ENCODE data around the gene PLPPR3. TPM values are rescaled to one million over a fixed set of nuclear protein-coding genes. Genes with fewer than 3 reads are reported as not detected.
A peak's percentile ranks its signal among the peaks of the same experiment; 100 is the strongest.

Gene PLPPR3
- polyA plus RNA-seq, 1 donor (not counting 4 experiments of a cell fraction or from before 2014, with no cell fraction given) = not detected

DNA sequence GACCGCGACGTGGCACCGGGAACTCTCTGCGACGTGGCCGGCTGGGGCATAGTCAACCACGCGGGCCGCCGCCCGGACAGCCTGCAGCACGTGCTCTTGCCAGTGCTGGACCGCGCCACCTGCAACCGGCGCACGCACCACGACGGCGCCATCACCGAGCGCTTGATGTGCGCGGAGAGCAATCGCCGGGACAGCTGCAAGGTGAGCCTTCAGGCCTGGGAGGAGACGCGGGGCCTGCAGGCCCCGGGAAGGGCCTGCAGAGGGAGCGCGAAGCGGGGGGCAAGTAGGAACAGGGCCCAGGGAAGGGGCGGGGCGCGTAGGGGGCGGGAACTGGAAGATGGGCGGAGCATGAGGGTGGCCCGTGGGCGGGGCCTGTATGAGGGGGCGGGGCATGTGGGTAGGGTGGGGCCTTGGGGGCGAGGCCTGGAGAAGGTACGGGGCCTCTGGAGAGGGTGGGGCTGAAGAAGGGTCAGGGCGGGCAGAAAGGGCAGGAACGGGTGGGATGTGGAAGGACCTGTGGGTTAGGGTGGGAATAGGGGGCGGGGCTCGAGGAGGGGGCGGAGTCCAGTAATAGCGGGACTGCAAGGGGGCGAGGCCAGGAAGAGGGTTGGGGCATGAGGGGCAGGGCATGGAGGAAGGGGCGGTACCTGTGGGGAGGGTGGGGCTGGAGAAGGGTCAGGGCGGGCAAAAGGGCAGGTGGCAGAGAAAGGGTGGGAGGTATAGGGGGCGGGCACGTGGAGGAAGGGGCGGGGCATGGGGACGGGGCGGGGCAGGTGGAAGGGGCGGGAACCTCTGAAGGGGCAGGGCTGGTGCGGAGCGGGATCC, 40.2 kb upstream of the PLPPR3 start:
- DNase-seq (ENCODE audit: low read depth, low spot score) (no peak), FAIRE-seq (no peak)
- Histone ChIP-seq H3K4me3 (ENCODE audit: control insufficient read depth in 2 of 3, extremely low read depth in 1 of 3, insufficient read depth in 2 of 3, low read depth in 1 of 3, low read length in 3 of 3) (no peak overlapping the region), H3K27ac (ENCODE audit: control insufficient read depth, insufficient read depth, low read length) (no peak overlapping the region), H3K79me2 (ENCODE audit: control insufficient read depth, insufficient read depth, low read length) (no peaks in the 10 kb centered on the region), H3K4me1 (ENCODE audit: control insufficient read depth, extremely low read depth, insufficient read depth, low read length) (peaks cover 3% of the 10 kb centered on the region), H4K20me1 (ENCODE audit: control insufficient read depth, extremely low read depth, insufficient read depth, low read length) (no peaks in the 10 kb centered on the region), H3K4me2 (ENCODE audit: control insufficient read depth, extremely low read depth, insufficient read depth, low read depth, low read length) (peak overlapping the region; percentile 37), H3K9ac (ENCODE audit: control insufficient read depth, extremely low read depth, insufficient read depth, low read length) (no peak overlapping the region), H3K9me3 (ENCODE audit: control insufficient read depth, low read depth, low read length) (no peaks in the 10 kb centered on the region), H3K36me3 (ENCODE audit: control insufficient read depth in 2 of 2, extremely low read depth in 1 of 2, insufficient read depth in 2 of 2, low read length in 2 of 2) (no peaks in the 10 kb centered on the region), H3K9me1 (ENCODE audit: control insufficient read depth, extremely low read depth, insufficient read depth, low read length) (no peaks in the 10 kb centered on the region), H2AFZ (ENCODE audit: control insufficient read depth, low read length) (no peak overlapping the region), H3K27me3 (ENCODE audit: control insufficient read depth, extremely low read depth, insufficient read depth, low read length) (peaks cover 12% of the 10 kb centered on the region)
- dilution Hi-C loops (cut with MboI; ENCODE audit: extremely low pct_ligation_motif_present, low sequenced_read_pairs) = no loop called here
- TF ChIP-seq, protein P1, sequence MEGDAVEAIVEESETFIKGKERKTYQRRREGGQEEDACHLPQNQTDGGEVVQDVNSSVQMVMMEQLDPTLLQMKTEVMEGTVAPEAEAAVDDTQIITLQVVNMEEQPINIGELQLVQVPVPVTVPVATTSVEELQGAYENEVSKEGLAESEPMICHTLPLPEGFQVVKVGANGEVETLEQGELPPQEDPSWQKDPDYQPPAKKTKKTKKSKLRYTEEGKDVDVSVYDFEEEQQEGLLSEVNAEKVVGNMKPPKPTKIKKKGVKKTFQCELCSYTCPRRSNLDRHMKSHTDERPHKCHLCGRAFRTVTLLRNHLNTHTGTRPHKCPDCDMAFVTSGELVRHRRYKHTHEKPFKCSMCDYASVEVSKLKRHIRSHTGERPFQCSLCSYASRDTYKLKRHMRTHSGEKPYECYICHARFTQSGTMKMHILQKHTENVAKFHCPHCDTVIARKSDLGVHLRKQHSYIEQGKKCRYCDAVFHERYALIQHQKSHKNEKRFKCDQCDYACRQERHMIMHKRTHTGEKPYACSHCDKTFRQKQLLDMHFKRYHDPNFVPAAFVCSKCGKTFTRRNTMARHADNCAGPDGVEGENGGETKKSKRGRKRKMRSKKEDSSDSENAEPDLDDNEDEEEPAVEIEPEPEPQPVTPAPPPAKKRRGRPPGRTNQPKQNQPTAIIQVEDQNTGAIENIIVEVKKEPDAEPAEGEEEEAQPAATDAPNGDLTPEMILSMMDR (optimal IDR thresholded peaks at IDR 0.05 in 1 of 3, IDR thresholded peaks at IDR 0.05 in 1 of 3, conservative IDR thresholded peaks at IDR 0.05 in 1 of 3; ENCODE audit: extremely low read depth in 1 of 3, insufficient read depth in 2 of 3, low read length in 3 of 3) = peak in 2 of 3 experiments; percentile 37 to 50
- TF ChIP-seq EZH2 (IDR thresholded peaks at IDR 0.05; ENCODE audit: low read length) = no peak

GRCh38 chr19:861141-861755, 39.5 kb upstream of the PLPPR3 start:
- no peak overlapping the region for H3K27ac ChIP-seq (ENCODE audit: control insufficient read depth, insufficient read depth, low read length)

More at GRCh38 chr19:861141-861755, 39.5 kb upstream of the PLPPR3 start:
- Histone ChIP-seq H4K20me1 (ENCODE audit: control insufficient read depth, extremely low read depth, insufficient read depth, low read length) (no peaks in the 10 kb centered on the region), H3K9me1 (ENCODE audit: control insufficient read depth, extremely low read depth, insufficient read depth, low read length) (no peaks in the 10 kb centered on the region), H3K4me1 (ENCODE audit: control insufficient read depth, extremely low read depth, insufficient read depth, low read length) (peaks cover 3% of the 10 kb centered on the region), H3K4me2 (ENCODE audit: control insufficient read depth, extremely low read depth, insufficient read depth, low read depth, low read length) (peak overlapping the region; percentile 37), H3K79me2 (ENCODE audit: control insufficient read depth, insufficient read depth, low read length) (no peaks in the 10 kb centered on the region), H3K4me3 (ENCODE audit: control insufficient read depth in 2 of 3, extremely low read depth in 1 of 3, insufficient read depth in 2 of 3, low read depth in 1 of 3, low read length in 3 of 3) (no peak overlapping the region), H3K9me3 (ENCODE audit: control insufficient read depth, low read depth, low read length) (no peaks in the 10 kb centered on the region), H2AFZ (ENCODE audit: control insufficient read depth, low read length) (no peak overlapping the region), H3K9ac (ENCODE audit: control insufficient read depth, extremely low read depth, insufficient read depth, low read length) (no peak overlapping the region), H3K36me3 (ENCODE audit: control insufficient read depth in 2 of 2, extremely low read depth in 1 of 2, insufficient read depth in 2 of 2, low read length in 2 of 2) (no peaks in the 10 kb centered on the region), H3K27me3 (ENCODE audit: control insufficient read depth, extremely low read depth, insufficient read depth, low read length) (peaks cover 12% of the 10 kb centered on the region)
- dilution Hi-C loops (cut with MboI; ENCODE audit: extremely low pct_ligation_motif_present, low sequenced_read_pairs) = no loop called here
- no peak for DNase-seq (ENCODE audit: low read depth, low spot score)
- TF ChIP-seq, protein P1 (optimal IDR thresholded peaks at IDR 0.05 in 1 of 3, IDR thresholded peaks at IDR 0.05 in 1 of 3, conservative IDR thresholded peaks at IDR 0.05 in 1 of 3; ENCODE audit: extremely low read depth in 1 of 3, insufficient read depth in 2 of 3, low read length in 3 of 3) = no peak
- TF ChIP-seq EZH2 (IDR thresholded peaks at IDR 0.05; ENCODE audit: low read length) = no peak
- no peak for FAIRE-seq

All from keratinocyte (primary cell).